ENCODE results near the gene TUBA8.

- TF ChIP-seq CTCF (IDR thresholded peaks at IDR 0.05): no peak
- no peak for TF ChIP-seq EP300 (IDR thresholded peaks at IDR 0.05)
These were observed 48.2 kb upstream of the TUBA8 start for GRCh38 chr22:18062421-18062820.
